KOPT-K1 (cell line): ENCODE measurements around the gene SPINK2.

Experiments
- H3K27ac ChIP-seq: fragments of 200-600 bp; sonication (generic); 2 replicates; pipeline ENCODE4 v1.5.1; 2016; ENCODE audit warnings: antibody characterized with exemption, mild to moderate bottlenecking, low read depth, low read length; ENCODE audit not compliant: poor library complexity, severe bottlenecking
- H3K36me3 ChIP-seq: fragments of 200-600 bp; sonication (generic); 2 replicates; pipeline ENCODE4 v1.5.1; 2017; ENCODE audit warnings: antibody characterized with exemption, mild to moderate bottlenecking, low read length, moderate library complexity; ENCODE audit not compliant: insufficient read depth
- H3K9me3 ChIP-seq: fragments of 200-600 bp; sonication (generic); 2 replicates; pipeline ENCODE4 v1.5.1; 2017; ENCODE audit warnings: antibody characterized with exemption, low read length, mild to moderate bottlenecking; ENCODE audit not compliant: insufficient read depth, poor library complexity, severe bottlenecking

Gene SPINK2

GRCh38 chr4:56782019-56782418 lies 39.5 kb downstream of the SPINK2 start:
- H3K27ac ChIP-seq, result no peak overlapping the region
- H3K9me3 ChIP-seq, result no peaks in the 10 kb centered on the region
- H3K36me3 ChIP-seq, result no peaks in the 10 kb centered on the region

GRCh38 chr4:56773346-56773745 lies 48.2 kb downstream of the SPINK2 start:
- H3K9me3 ChIP-seq, result no peaks in the 10 kb centered on the region
- H3K36me3 ChIP-seq, result no peaks in the 10 kb centered on the region
- no peak overlapping the region for H3K27ac ChIP-seq

- no peaks in the 10 kb centered on the region for H3K9me3 ChIP-seq
- no peak overlapping the region for H3K27ac ChIP-seq
- no peaks in the 10 kb centered on the region for H3K36me3 ChIP-seq
These were observed 49.4 kb downstream of the SPINK2 start for GRCh38 chr4:56772134-56772533.

GRCh38 chr4:56768763-56769162 lies 52.7 kb downstream of the SPINK2 start:
- Histone ChIP-seq H3K9me3 (no peaks in the 10 kb centered on the region), H3K36me3 (no peaks in the 10 kb centered on the region), H3K27ac (no peak overlapping the region)

GRCh38 chr4:56768316-56768715 lies 53.2 kb downstream of the SPINK2 start:
- no peaks in the 10 kb centered on the region for H3K9me3 ChIP-seq
- no peak overlapping the region for H3K27ac ChIP-seq

GRCh38 chr4:56767567-56767966 lies 53.9 kb downstream of the SPINK2 start:
- H3K27ac ChIP-seq, result no peak overlapping the region
- H3K36me3 ChIP-seq, result no peaks in the 10 kb centered on the region
- H3K9me3 ChIP-seq, result no peaks in the 10 kb centered on the region

More at GRCh38 chr4:56768316-56768715, 53.2 kb downstream of the SPINK2 start:
- no peaks in the 10 kb centered on the region for H3K36me3 ChIP-seq

GRCh38 chr4:56764775-56765174 lies 56.7 kb downstream of the SPINK2 start:
- H3K9me3 ChIP-seq, result no peaks in the 10 kb centered on the region
- no peak overlapping the region for H3K27ac ChIP-seq
- H3K36me3 ChIP-seq, result no peaks in the 10 kb centered on the region

GRCh38 chr4:56764223-56764622 lies 57.3 kb downstream of the SPINK2 start:
- Histone ChIP-seq H3K36me3 (no peaks in the 10 kb centered on the region), H3K27ac (no peak overlapping the region), H3K9me3 (no peaks in the 10 kb centered on the region)

- Histone ChIP-seq H3K36me3 (no peaks in the 10 kb centered on the region), H3K9me3 (no peaks in the 10 kb centered on the region), H3K27ac (no peak overlapping the region)
These were observed 58.8 kb downstream of the SPINK2 start for GRCh38 chr4:56762484-56763250.

- Histone ChIP-seq H3K9me3 (no peaks in the 10 kb centered on the region), H3K36me3 (no peaks in the 10 kb centered on the region), H3K27ac (no peak overlapping the region)
These were observed 61.3 kb downstream of the SPINK2 start for GRCh38 chr4:56760183-56760582.
